Sigmoid colon (tissue), 7 donors: Measurements from ENCODE around the gene GATB. TPM values are rescaled to one million over a fixed set of nuclear protein-coding genes. Genes with fewer than 3 reads are reported as not detected.

Experiments
- DNase-seq: peaks from one replicate; pipeline ENCODE4 v3.0.0-alpha.2; 2019
- H3K27ac ChIP-seq, 4 donors: fragments of 200-600 bp; sonication (generic); one replicate each; pipeline ENCODE4 v1.5.1; 2016 to 2019; ENCODE audit warnings: mild to moderate bottlenecking in 1 of 4
- H3K27me3 ChIP-seq, 3 donors: fragments of 200-600 bp; sonication (generic); one replicate each; pipeline ENCODE4 v1.5.1; 2019; ENCODE audit warnings: mild to moderate bottlenecking in 1 of 3
- H3K36me3 ChIP-seq, 4 donors: fragments of 200-600 bp; sonication (generic); one replicate each; pipeline ENCODE4 v1.5.1; 2016 to 2019
- H3K4me1 ChIP-seq, 4 donors: fragments of 200-600 bp; sonication (generic); one replicate each; pipeline ENCODE4 v1.5.1; 2017 to 2019
- H3K4me3 ChIP-seq, 4 donors: fragments of 200-600 bp; sonication (generic); one replicate each; pipeline ENCODE4 v1.5.1; 2017 to 2019; ENCODE audit warnings: mild to moderate bottlenecking in 2 of 4, moderate library complexity in 1 of 4
- H3K9me3 ChIP-seq, 4 donors: fragments of 200-600 bp in 3 of 4; sonication (generic) in 3 of 4; one replicate each; pipeline versions ENCODE4 v1.5.1 to v1.6.1; 2013 to 2019
- CTCF ChIP-seq, 4 experiments: fragments of 450-650 bp in 3 of 4; fragments of 200-600 bp in 1 of 4; IDR thresholded peaks; one replicate each; pipeline ENCODE4 v1.5.1; 2016 to 2019; ENCODE audit warnings: antibody characterized with exemption in 4 of 4, mild to moderate bottlenecking in 3 of 4, moderate library complexity in 2 of 4
- EP300 ChIP-seq, 4 donors: sonication (generic); formaldehyde crosslinking; IDR thresholded peaks; one replicate each; pipeline ENCODE4 v1.6.1; 2017; ENCODE audit warnings: antibody characterized with exemption in 4 of 4
- POLR2A ChIP-seq, 2 donors: fragments of 450-650 bp; IDR thresholded peaks; one replicate each; pipeline ENCODE4 v1.6.1; 2016; ENCODE audit warnings: antibody characterized with exemption in 2 of 2, mild to moderate bottlenecking in 2 of 2, moderate library complexity in 2 of 2
- POLR2AphosphoS5 ChIP-seq, 4 donors: sonication (generic); formaldehyde crosslinking; IDR thresholded peaks; one replicate each; pipeline ENCODE4 v1.6.1; 2017; ENCODE audit warnings: antibody characterized with exemption in 4 of 4
- WGBS, 2 donors: extraction: QIAGEN DNeasy Blood & Tissue Kit; methylation state at CpG; one replicate each; pipeline ENCODE4 v1.1.7; 2013; 5-methylcytosine and 5-hydroxymethylcytosine counted together
- intact Hi-C: fragments of 100-400 bp; cut with DNase I; formaldehyde crosslinking; loops from one replicate; pipeline ENCODE4 v1.15.1; 2023
- polyA plus RNA-seq, 3 donors: library from polyadenylated mRNA; stranded (reverse); fragments of 200-250 nt; gene quantifications; one replicate each; pipeline ENCODE4 v1.2.3, GENCODE V29; 2013
- total RNA-seq, 4 donors: library from RNA; depleted of rRNA; stranded (reverse); fragments of >200 nt; gene quantifications; one replicate each; pipeline ENCODE4 v1.1.0, GENCODE V29; 2016
- donor health status: healthy with polysubstance abuse.
- donor health status: Bipolar disorder and iron deficiency.
- donor health status: healthy.

Gene GATB
- total and polyA plus RNA-seq, 7 donors = 11.1 to 22.1 (median 15.1) TPM

- 92 to 95% methylated on average over 5 of the region's 5 CpGs for WGBS, 2 donors
- Histone ChIP-seq H3K36me3 (peaks cover 0 to 36% (median 5%) of the 10 kb centered on the region in 4 donors), H3K9me3 (no peaks in the 10 kb centered on the region), H3K4me1 (no peaks in the 10 kb centered on the region), H3K27ac (no peak overlapping the region), H3K27me3 (no peaks in the 10 kb centered on the region), H3K4me3 (no peak overlapping the region)
- no peak for TF ChIP-seq POLR2A (IDR thresholded peaks at IDR 0.05)
- no peak for TF ChIP-seq CTCF (IDR thresholded peaks at IDR 0.05)
- TF ChIP-seq EP300 (IDR thresholded peaks at IDR 0.05) = no peak
- TF ChIP-seq POLR2AphosphoS5 (IDR thresholded peaks at IDR 0.05) = no peak
- intact Hi-C loops = no loop called here
- no peak for DNase-seq
Measured at GRCh38 chr4:151753056-151753455, 7.8 kb downstream of the GATB start.

GRCh38 chr4:151750156-151750555, 10.7 kb downstream of the GATB start:
- Histone ChIP-seq H3K4me3 (no peak overlapping the region), H3K36me3 (peaks cover 0 to 16% (median 5%) of the 10 kb centered on the region in 4 donors), H3K4me1 (peaks cover 0 to 16% (median 12%) of the 10 kb centered on the region in 4 donors), H3K27ac (no peak overlapping the region), H3K9me3 (no peaks in the 10 kb centered on the region), H3K27me3 (no peaks in the 10 kb centered on the region)
- 76 to 91% methylated on average over 6 of the region's 6 CpGs for WGBS, 2 donors
- DNase-seq = no peak
- no peak for TF ChIP-seq POLR2AphosphoS5 (IDR thresholded peaks at IDR 0.05)
- no peak for TF ChIP-seq POLR2A (IDR thresholded peaks at IDR 0.05)
- no peak for TF ChIP-seq EP300 (IDR thresholded peaks at IDR 0.05)
- TF ChIP-seq CTCF (IDR thresholded peaks at IDR 0.05) = no peak
- intact Hi-C loops = no loop called here

GRCh38 chr4:151745481-151746231, 15.2 kb downstream of the GATB start:
- Histone ChIP-seq H3K36me3 (peaks cover 0 to 5% (median under 1%) of the 10 kb centered on the region in 4 donors), H3K27me3 (no peaks in the 10 kb centered on the region), H3K4me1 (peaks cover 0 to 23% (median 15%) of the 10 kb centered on the region in 4 donors), H3K27ac (peak overlapping the region in 2 of 4 donors; percentile 28 to 45), H3K9me3 (no peaks in the 10 kb centered on the region), H3K4me3 (no peak overlapping the region)
- intact Hi-C loops = no loop called here
- DNase-seq = no peak
- no peak for TF ChIP-seq POLR2AphosphoS5 (IDR thresholded peaks at IDR 0.05)
- TF ChIP-seq CTCF (IDR thresholded peaks at IDR 0.05) = no peak
- no peak for TF ChIP-seq POLR2A (IDR thresholded peaks at IDR 0.05)
- TF ChIP-seq EP300 (IDR thresholded peaks at IDR 0.05) = no peak
- 80 to 92% methylated on average over 5 of the region's 5 CpGs for WGBS, 2 donors

- H3K27me3 ChIP-seq = no peaks in the 10 kb centered on the region
- DNase-seq = no peak
- H3K9me3 ChIP-seq = no peaks in the 10 kb centered on the region
- no peak overlapping the region for H3K4me3 ChIP-seq
- peaks cover 0 to 23% (median 15%) of the 10 kb centered on the region in 4 donors for H3K4me1 ChIP-seq
- H3K36me3 ChIP-seq = no peaks in the 10 kb centered on the region
- WGBS, 2 donors = 26 to 64% methylated on average over 1 of the region's 1 CpG
- TF ChIP-seq EP300 (IDR thresholded peaks at IDR 0.05) (no peak), POLR2A (IDR thresholded peaks at IDR 0.05) (no peak), CTCF (IDR thresholded peaks at IDR 0.05) (no peak), POLR2AphosphoS5 (IDR thresholded peaks at IDR 0.05) (no peak)
- intact Hi-C loops = no loop called here
- H3K27ac ChIP-seq = no peak overlapping the region
Measured at GRCh38 chr4:151744614-151745013, 16.2 kb downstream of the GATB start.
